GM12892 (cell line): ENCODE measurements around the gene ODAD2.

Experiments used
- POLR2A ChIP-seq: IDR thresholded peaks from 2 replicates; pipeline ENCODE4 v1.6.1; 2011; ENCODE audit warnings: low read depth, low read length, control low read depth
- POLR2AphosphoS5 ChIP-seq: IDR thresholded peaks from 2 replicates; pipeline ENCODE4 v1.6.1; 2011; ENCODE audit warnings: low read depth, low read length, control low read depth

DNA sequence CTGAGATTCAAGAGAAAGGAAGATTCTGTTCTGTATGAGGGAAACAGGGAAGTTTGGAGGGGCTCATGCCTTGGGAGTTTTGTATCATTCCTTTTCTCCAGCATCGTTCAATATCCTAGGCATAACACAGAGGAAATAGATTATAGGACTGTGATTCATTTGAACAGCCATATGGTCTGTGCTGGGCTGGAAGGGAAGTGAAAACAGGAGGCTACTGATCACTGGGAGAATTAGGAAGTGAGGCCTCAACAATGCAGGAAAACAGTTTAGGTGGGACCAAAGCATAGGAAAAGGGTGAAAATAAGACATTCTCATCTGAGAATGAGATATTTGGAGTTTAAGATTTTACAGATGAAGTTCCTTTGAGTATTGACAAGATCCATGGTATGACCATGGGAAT, 182.6 kb downstream of the ODAD2 start:
- TF ChIP-seq POLR2A = no peak
- TF ChIP-seq POLR2AphosphoS5 = no peak
